ENCODE data around the gene FAM3C.
"Not testable (repeated sequence)": the region's sequence is repeated elsewhere in the genome, so short reads cannot be mapped to it uniquely, and the experiment has no call there.

Gene FAM3C, protein sequence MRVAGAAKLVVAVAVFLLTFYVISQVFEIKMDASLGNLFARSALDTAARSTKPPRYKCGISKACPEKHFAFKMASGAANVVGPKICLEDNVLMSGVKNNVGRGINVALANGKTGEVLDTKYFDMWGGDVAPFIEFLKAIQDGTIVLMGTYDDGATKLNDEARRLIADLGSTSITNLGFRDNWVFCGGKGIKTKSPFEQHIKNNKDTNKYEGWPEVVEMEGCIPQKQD

GRCh38 chr7:121395961-121396757, at the start of gene FAM3C:
FAM3C (minus strand) TSS chr7:121396308; CDS start chr7:121382969, 13,339 bp downstream.
- DNase-seq (ENCODE audit: low read depth), result peak; percentile 57
- TF ChIP-seq, protein P1, sequence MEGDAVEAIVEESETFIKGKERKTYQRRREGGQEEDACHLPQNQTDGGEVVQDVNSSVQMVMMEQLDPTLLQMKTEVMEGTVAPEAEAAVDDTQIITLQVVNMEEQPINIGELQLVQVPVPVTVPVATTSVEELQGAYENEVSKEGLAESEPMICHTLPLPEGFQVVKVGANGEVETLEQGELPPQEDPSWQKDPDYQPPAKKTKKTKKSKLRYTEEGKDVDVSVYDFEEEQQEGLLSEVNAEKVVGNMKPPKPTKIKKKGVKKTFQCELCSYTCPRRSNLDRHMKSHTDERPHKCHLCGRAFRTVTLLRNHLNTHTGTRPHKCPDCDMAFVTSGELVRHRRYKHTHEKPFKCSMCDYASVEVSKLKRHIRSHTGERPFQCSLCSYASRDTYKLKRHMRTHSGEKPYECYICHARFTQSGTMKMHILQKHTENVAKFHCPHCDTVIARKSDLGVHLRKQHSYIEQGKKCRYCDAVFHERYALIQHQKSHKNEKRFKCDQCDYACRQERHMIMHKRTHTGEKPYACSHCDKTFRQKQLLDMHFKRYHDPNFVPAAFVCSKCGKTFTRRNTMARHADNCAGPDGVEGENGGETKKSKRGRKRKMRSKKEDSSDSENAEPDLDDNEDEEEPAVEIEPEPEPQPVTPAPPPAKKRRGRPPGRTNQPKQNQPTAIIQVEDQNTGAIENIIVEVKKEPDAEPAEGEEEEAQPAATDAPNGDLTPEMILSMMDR (IDR thresholded peaks at IDR 0.05; ENCODE audit: control insufficient read depth, insufficient read depth, low read depth, low read length, missing control alignments), result peak; percentile 53
- H3K4me3 ChIP-seq (ENCODE audit: control insufficient read depth, low read depth, low read length), result peak within 1 kb of the TSS; percentile 75

GRCh38 chr7:121442845-121443244, 46.7 kb upstream of the FAM3C start:
- TF ChIP-seq, protein P1 (IDR thresholded peaks at IDR 0.05; ENCODE audit: control insufficient read depth, insufficient read depth, low read depth, low read length, missing control alignments), result no peak
- DNase-seq (ENCODE audit: low read depth), result no peak
- no peak overlapping the region for H3K4me3 ChIP-seq (ENCODE audit: control insufficient read depth, low read depth, low read length)

- DNase-seq (ENCODE audit: low read depth), result no peak
- TF ChIP-seq, protein P1 (IDR thresholded peaks at IDR 0.05; ENCODE audit: control insufficient read depth, insufficient read depth, low read depth, low read length, missing control alignments), result no peak
- H3K4me3 ChIP-seq (ENCODE audit: control insufficient read depth, low read depth, low read length), result no peak overlapping the region
Observed at GRCh38 chr7:121440857-121441503, 44.9 kb upstream of the FAM3C start.

GRCh38 chr7:121438043-121438955, 42.2 kb upstream of the FAM3C start:
- DNase-seq (ENCODE audit: low read depth), result peak; percentile 7
- not testable (repeated sequence) for H3K4me3 ChIP-seq (ENCODE audit: control insufficient read depth, low read depth, low read length)

- no peak for DNase-seq (ENCODE audit: low read depth)
- TF ChIP-seq, protein P1 (IDR thresholded peaks at IDR 0.05; ENCODE audit: control insufficient read depth, insufficient read depth, low read depth, low read length, missing control alignments), result no peak
- H3K4me3 ChIP-seq (ENCODE audit: control insufficient read depth, low read depth, low read length), result no peak overlapping the region
Observed at GRCh38 chr7:121437470-121437869, 41.4 kb upstream of the FAM3C start.

DNA sequence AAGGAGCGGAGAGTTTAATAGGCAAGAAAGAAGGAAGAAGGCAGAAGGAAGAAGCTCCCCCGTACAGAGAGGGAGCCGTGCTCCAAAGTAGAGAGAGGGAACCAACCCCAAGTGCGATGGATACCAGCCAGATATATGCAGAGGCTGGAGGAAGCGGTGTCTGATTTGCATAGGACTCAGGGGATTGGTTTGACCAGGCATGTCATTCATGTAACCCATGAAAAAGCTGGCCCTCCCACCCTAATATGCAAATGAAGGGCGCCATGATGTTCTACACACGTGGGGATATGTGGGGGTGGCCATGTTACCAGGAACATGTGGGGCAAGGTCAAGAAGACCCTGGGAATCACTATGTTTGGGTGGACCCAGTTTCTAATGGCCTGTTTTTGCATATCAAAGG, 40.6 kb upstream of the FAM3C start:
- TF ChIP-seq, protein P1 (IDR thresholded peaks at IDR 0.05; ENCODE audit: control insufficient read depth, insufficient read depth, low read depth, low read length, missing control alignments), result no peak

More for the DNA sequence above, 40.6 kb upstream of the FAM3C start:
- no peak overlapping the region for H3K4me3 ChIP-seq (ENCODE audit: control insufficient read depth, low read depth, low read length)
- no peak for DNase-seq (ENCODE audit: low read depth)
